SK-N-MC (cell line): ENCODE results near the gene PFKFB3.
"Not testable (repeated sequence)": the region's sequence is repeated elsewhere in the genome, so short reads cannot be mapped to it uniquely, and the experiment has no call there.

Source experiments
- DNase-seq: peaks from one replicate; pipeline ENCODE4 v3.0.0-alpha.2; 2011; ENCODE audit warnings: low read depth, low spot score
- H3K27ac ChIP-seq: fragments of 200-600 bp; sonication (generic); 2 replicates; pipeline ENCODE4 v1.5.1; 2016; ENCODE audit warnings: mixed run types
- H3K36me3 ChIP-seq: fragments of 200-600 bp; sonication (generic); 2 replicates; pipeline ENCODE4 v1.6.1; 2017; ENCODE audit warnings: antibody characterized with exemption, low read length, mixed read lengths; ENCODE audit not compliant: insufficient read depth
- H3K4me3 ChIP-seq: fragments of 200-600 bp; sonication (generic); 2 replicates; pipeline ENCODE4 v1.5.1; 2016
- H3K9ac ChIP-seq: fragments of 200-600 bp; sonication (generic); 2 replicates; pipeline ENCODE4 v1.8.0; 2017; ENCODE audit warnings: mixed run types, mixed read lengths; ENCODE audit not compliant: insufficient read length
- H3K9me3 ChIP-seq: fragments of 200-600 bp; sonication (generic); 2 replicates; pipeline ENCODE4 v1.6.1; 2017; ENCODE audit warnings: low read depth, mild to moderate bottlenecking, antibody characterized with exemption, low read length, moderate library complexity, mixed read lengths
- EZH2 ChIP-seq: fragments of 200-600 bp; sonication (generic); IDR thresholded peaks from one replicate; pipeline ENCODE4 v1.6.1; 2017; ENCODE audit warnings: antibody characterized with exemption
- FOXP2 ChIP-seq: optimal IDR thresholded peaks from 2 replicates; pipeline ENCODE3; 2011; ENCODE audit warnings: mild to moderate bottlenecking, moderate library complexity; ENCODE audit not compliant: insufficient read depth; ENCODE audit errors: extremely low read length, control extremely low read depth
- POLR2AphosphoS5 ChIP-seq: IDR thresholded peaks from 2 replicates; pipeline ENCODE4 v1.6.1; 2012; ENCODE audit warnings: mild to moderate bottlenecking, low read depth, low read length, borderline replicate concordance

Gene PFKFB3

GRCh38 chr10:6182454-6183098 lies 20.2 kb upstream of the PFKFB3 start:
- H3K36me3 ChIP-seq: no peaks in the 10 kb centered on the region

GRCh38 chr10:6185039-6185716 lies 17.6 kb upstream of the PFKFB3 start:
- Histone ChIP-seq H3K9ac (no peak overlapping the region), H3K4me3 (no peak overlapping the region), H3K27ac (no peak overlapping the region)

More at GRCh38 chr10:6182454-6183098, 20.2 kb upstream of the PFKFB3 start:
- Histone ChIP-seq H3K4me3 (no peak overlapping the region), H3K9me3 (no peaks in the 10 kb centered on the region), H3K9ac (no peak overlapping the region), H3K27ac (no peak overlapping the region)
- no peak for DNase-seq
- TF ChIP-seq EZH2: no peak
- TF ChIP-seq POLR2AphosphoS5: no peak
- no peak for TF ChIP-seq FOXP2

GRCh38 chr10:6186894-6187256 lies 15.9 kb upstream of the PFKFB3 start:
- no peak overlapping the region for H3K4me3 ChIP-seq
- DNase-seq: no peak
- no peaks in the 10 kb centered on the region for H3K9me3 ChIP-seq
- no peaks in the 10 kb centered on the region for H3K36me3 ChIP-seq
- TF ChIP-seq FOXP2 (no peak), POLR2AphosphoS5 (no peak), EZH2 (no peak)
- no peak overlapping the region for H3K27ac ChIP-seq
- no peak overlapping the region for H3K9ac ChIP-seq

More at GRCh38 chr10:6185039-6185716, 17.6 kb upstream of the PFKFB3 start:
- no peak for DNase-seq
- Histone ChIP-seq H3K9me3 (no peaks in the 10 kb centered on the region), H3K36me3 (no peaks in the 10 kb centered on the region)
- TF ChIP-seq FOXP2 (no peak), EZH2 (no peak), POLR2AphosphoS5 (no peak)

- TF ChIP-seq FOXP2: no peak
- TF ChIP-seq POLR2AphosphoS5: no peak
- TF ChIP-seq EZH2: no peak
- H3K9me3 ChIP-seq: no peaks in the 10 kb centered on the region
- no peaks in the 10 kb centered on the region for H3K36me3 ChIP-seq
- H3K4me3 ChIP-seq: no peak overlapping the region
- no peak overlapping the region for H3K27ac ChIP-seq
- H3K9ac ChIP-seq: no peak overlapping the region
- no peak for DNase-seq
Measured at GRCh38 chr10:6187278-6187677, 15.5 kb upstream of the PFKFB3 start.

GRCh38 chr10:6190033-6190432 lies 12.7 kb upstream of the PFKFB3 start:
- H3K27ac ChIP-seq, H3K36me3 ChIP-seq, H3K9me3 ChIP-seq, DNase-seq, H3K9ac ChIP-seq, H3K4me3 ChIP-seq: not testable (repeated sequence)

- Histone ChIP-seq H3K36me3 (no peaks in the 10 kb centered on the region), H3K9ac (no peak overlapping the region), H3K9me3 (no peaks in the 10 kb centered on the region), H3K4me3 (no peak overlapping the region), H3K27ac (no peak overlapping the region)
- no peak for TF ChIP-seq POLR2AphosphoS5
- TF ChIP-seq FOXP2: no peak
- TF ChIP-seq EZH2: no peak
- no peak for DNase-seq
Measured at GRCh38 chr10:6191147-6191546, 11.6 kb upstream of the PFKFB3 start.

- Histone ChIP-seq H3K9me3 (no peaks in the 10 kb centered on the region), H3K27ac (no peak overlapping the region), H3K9ac (no peak overlapping the region), H3K36me3 (no peaks in the 10 kb centered on the region), H3K4me3 (no peak overlapping the region)
- no peak for DNase-seq
- TF ChIP-seq EZH2 (no peak), FOXP2 (no peak), POLR2AphosphoS5 (no peak)
Measured at GRCh38 chr10:6191569-6191968, 11.2 kb upstream of the PFKFB3 start.

GRCh38 chr10:6193342-6193741 lies 9.4 kb upstream of the PFKFB3 start:
- H3K9ac ChIP-seq, H3K4me3 ChIP-seq, H3K27ac ChIP-seq, H3K9me3 ChIP-seq, DNase-seq, H3K36me3 ChIP-seq: not testable (repeated sequence)

- no peak for DNase-seq
- H3K4me3 ChIP-seq: no peak overlapping the region
Measured at GRCh38 chr10:6194311-6194710, 8.4 kb upstream of the PFKFB3 start.

More at GRCh38 chr10:6194311-6194710, 8.4 kb upstream of the PFKFB3 start:
- no peaks in the 10 kb centered on the region for H3K9me3 ChIP-seq
- no peak overlapping the region for H3K27ac ChIP-seq
- H3K9ac ChIP-seq: no peak overlapping the region
- TF ChIP-seq FOXP2 (no peak), POLR2AphosphoS5 (no peak), EZH2 (no peak)
- H3K36me3 ChIP-seq: no peaks in the 10 kb centered on the region
